ENCODE measurements around the gene CABP1.

DNA sequence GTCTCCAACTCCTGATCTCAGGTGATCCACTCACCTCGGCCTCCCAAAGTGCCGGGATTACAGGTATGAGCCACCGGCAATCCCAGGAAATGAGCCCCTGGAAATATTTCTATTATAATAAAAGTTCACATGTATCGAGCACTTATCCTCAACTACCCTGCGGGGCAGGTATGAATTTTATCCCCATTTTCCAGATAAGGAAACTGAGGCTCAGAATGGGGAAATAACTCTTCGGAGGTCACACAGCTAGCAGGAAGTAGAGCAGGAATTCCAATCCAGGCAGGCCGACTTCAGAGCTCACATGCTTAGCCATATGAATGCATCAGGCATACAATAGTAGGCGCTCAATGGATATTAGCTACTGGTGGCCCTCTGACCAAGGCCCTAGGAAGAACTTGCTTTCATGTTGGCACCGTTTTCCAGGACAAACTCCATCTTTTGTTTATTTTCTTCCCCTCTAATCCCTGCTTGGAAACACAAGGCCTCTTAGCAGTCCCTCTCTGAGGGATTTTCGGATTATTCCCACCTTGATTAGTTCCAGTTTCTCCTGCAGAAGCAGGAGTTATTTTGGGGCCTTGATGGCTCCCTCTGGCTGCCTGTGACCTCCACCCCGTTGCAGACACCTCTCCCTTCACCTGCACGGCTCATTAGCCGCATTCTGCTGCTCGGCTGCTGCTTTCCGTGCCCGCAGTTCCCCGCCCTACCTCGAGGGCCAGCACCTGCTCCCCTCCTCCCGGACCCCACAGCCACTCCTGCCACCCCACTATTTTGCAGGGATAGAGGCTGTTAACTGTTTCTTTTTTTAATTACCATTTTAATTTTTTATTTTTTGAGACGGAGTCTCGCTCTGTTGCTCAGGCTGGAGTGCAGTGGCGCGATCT, 40.5 kb upstream of the CABP1 start:
- TF ChIP-seq POLR2A (IDR thresholded peaks at IDR 0.05; ENCODE audit: low read depth, low read length) (no peak), EZH2 (IDR thresholded peaks at IDR 0.05; ENCODE audit: borderline replicate concordance, low read depth, low read length, severe bottlenecking) (no peak), POLR2AphosphoS5 (IDR thresholded peaks at IDR 0.05; ENCODE audit: insufficient read depth, low read depth, low read length) (no peak), JUN (IDR thresholded peaks at IDR 0.05; ENCODE audit: borderline replicate concordance, insufficient read depth, insufficient read length, low read depth) (no peak), MYC (IDR thresholded peaks at IDR 0.05; ENCODE audit: low read depth, low read length) (no peak), GATA2 (IDR thresholded peaks at IDR 0.05; ENCODE audit: insufficient read depth, insufficient read length, low read depth, low read length) (no peak)
- TF ChIP-seq, protein P1, sequence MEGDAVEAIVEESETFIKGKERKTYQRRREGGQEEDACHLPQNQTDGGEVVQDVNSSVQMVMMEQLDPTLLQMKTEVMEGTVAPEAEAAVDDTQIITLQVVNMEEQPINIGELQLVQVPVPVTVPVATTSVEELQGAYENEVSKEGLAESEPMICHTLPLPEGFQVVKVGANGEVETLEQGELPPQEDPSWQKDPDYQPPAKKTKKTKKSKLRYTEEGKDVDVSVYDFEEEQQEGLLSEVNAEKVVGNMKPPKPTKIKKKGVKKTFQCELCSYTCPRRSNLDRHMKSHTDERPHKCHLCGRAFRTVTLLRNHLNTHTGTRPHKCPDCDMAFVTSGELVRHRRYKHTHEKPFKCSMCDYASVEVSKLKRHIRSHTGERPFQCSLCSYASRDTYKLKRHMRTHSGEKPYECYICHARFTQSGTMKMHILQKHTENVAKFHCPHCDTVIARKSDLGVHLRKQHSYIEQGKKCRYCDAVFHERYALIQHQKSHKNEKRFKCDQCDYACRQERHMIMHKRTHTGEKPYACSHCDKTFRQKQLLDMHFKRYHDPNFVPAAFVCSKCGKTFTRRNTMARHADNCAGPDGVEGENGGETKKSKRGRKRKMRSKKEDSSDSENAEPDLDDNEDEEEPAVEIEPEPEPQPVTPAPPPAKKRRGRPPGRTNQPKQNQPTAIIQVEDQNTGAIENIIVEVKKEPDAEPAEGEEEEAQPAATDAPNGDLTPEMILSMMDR (IDR thresholded peaks at IDR 0.05; ENCODE audit: extremely low read depth in 1 of 2, insufficient read depth in 1 of 2, low read depth in 1 of 2, low read length in 2 of 2), result no peak

All from endothelial cell of umbilical vein (primary cell).